ENCODE measurements around the gene COX8C.
"Not testable (repeated sequence)": the region's sequence is repeated elsewhere in the genome, so short reads cannot be mapped to it uniquely, and the experiment has no call there.

The COX8C gene

DNA sequence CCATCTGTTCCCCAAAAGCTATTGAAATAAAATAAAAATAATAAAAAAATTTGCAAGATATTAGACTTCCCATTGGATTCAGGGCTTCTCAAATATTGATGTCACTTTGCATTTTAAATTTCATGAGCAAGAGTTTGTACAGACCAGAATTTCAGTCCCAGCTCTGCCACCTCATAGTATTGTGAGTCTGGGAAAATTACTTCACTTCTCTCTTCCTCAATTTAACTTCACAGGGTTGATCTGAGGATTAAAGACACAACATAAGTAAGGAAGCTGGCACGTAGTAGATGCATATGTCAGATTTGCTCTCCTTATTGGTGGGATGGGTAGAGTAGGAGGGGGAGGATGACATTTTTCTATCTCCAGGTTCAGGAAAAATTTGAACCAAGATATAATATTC lies 32.8 kb downstream of the COX8C start:
- no peak for DNase-seq

DNA sequence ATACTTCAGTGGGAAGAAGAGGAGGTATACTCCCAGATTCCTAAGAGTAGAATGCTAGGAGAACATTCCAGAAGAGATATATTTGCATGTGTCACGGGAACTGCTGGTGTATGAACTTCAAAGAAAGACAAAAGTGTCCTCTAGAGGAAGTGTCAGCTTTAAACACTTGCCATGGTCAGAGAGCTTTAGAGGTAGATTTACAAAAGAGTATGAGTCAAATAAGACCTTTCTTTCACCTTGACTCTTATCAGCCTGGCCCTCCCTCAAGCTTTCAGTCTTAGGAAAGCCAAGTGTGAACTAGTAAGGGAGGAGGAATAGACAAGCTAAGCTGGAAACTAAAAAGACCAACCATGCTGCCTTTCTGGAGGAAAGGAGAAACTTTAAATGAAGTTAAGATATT lies 34.7 kb downstream of the COX8C start:
- DNase-seq: no peak

DNA sequence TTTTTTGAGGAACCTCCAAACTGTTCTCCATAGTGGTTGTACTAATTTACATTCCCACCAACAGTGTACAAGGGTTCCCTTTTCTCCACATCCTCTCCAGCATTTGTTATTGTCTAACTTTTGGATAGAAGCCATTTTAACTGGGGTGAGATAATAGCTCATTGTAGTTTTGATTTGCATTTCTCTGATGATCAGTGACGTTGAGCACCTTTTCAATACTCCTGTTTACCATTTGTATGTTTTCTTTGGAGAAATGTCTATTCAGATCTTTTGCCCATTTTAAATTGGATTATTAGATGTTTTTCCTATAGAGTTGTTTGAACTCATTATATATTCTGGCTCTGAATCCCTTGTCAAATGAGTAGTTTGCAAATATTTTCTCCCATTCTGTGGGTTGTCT lies 37.3 kb downstream of the COX8C start:
- not testable (repeated sequence) for DNase-seq

DNA sequence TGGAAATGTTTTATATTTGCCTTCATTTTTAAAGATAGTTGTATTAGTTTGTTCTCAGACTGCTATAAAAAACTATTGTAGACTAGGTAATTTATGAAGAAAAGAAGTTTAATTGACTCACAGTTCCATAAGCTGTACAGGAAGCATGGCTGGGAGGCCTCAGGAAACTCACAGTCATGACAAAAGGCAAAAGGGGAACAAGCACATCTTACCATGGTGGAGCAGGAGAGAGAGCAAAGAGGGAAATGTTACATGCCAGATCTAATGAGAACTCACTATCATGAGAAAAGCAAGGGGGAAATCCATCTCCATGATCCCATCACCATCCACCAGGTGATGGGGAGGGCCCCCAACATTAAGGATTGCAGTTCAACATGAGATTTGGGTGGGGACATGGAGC lies 48.2 kb downstream of the COX8C start:
- DNase-seq: no peak

DNA sequence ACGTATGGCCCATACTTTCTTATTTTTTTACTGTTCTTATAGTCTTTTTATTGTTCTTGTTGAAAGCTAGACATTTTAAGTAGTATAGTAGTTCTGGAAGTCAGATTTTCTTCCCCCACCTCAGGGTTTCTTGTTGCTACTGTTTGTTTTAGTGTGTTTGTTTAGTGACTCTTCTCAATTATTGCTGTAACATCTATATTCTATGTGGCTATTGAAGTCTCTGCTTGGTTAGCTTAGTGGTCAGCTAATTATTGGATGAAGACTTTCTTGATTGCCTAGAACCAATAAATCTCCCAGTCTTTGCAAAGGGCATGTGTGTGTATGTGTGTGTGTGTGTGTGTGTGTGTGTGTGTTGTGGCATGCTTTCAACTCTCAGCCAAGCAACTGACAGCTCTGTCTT lies 49.5 kb downstream of the COX8C start:
- no peak for DNase-seq
